Measurements from ENCODE around the gene TNFAIP2. TPM values are rescaled to one million over a fixed set of nuclear protein-coding genes. Genes with fewer than 3 reads are reported as not detected.

The TNFAIP2 gene, protein sequence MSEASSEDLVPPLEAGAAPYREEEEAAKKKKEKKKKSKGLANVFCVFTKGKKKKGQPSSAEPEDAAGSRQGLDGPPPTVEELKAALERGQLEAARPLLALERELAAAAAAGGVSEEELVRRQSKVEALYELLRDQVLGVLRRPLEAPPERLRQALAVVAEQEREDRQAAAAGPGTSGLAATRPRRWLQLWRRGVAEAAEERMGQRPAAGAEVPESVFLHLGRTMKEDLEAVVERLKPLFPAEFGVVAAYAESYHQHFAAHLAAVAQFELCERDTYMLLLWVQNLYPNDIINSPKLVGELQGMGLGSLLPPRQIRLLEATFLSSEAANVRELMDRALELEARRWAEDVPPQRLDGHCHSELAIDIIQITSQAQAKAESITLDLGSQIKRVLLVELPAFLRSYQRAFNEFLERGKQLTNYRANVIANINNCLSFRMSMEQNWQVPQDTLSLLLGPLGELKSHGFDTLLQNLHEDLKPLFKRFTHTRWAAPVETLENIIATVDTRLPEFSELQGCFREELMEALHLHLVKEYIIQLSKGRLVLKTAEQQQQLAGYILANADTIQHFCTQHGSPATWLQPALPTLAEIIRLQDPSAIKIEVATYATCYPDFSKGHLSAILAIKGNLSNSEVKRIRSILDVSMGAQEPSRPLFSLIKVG
- 10 to 100 TPM; 43.6 to 76.5 (median 60.0) TPM for total RNA-seq

DNA sequence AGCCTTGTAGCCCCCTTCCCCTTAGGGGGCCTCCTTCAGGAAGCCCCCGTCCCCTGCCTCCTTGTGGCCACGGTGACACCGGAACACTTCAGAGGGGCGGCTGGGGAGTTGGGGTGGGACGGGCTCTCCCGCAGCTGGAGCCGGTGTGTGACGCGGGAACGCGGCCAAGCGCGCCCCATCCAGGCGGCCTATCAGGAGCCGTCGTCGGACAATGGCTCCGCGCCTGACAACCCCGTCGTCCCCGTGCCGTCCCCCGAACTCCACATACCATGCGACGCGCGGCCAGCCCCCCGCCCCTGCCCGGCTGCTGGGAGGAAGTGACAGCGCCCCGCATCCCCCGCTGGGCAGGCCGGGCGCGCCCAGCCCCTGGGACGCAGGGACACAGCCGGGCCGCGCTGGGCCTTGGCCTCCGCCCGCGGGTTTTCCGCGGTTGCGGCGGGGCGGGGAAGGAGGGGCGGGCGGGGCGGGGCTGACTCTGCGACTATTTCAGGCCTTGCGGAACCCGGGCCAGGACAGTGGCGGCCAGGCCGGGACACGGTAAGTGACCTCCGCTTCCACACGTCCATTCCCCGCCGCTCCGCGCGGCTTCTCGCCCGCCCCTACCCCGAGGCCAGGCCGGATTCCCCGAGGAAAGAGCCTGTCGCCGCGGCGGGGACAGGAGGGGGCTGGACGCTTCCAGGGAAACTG lies at the start of gene TNFAIP2:
Gene TNFAIP2 (plus strand): TSS at position 515 of the 687 bp plus-strand sequence. CDS start 2,997 bp downstream, outside the sequence.
- H3K4me3 ChIP-seq, result peak within 1 kb of the TSS; percentile 68 to 82 (median 74)
- H3K27me3 ChIP-seq, result no peaks in the 10 kb centered on the region
- peaks cover 18 to 42% of the 10 kb centered on the region in 2 donors for H3K4me1 ChIP-seq
- TF ChIP-seq, protein P1, sequence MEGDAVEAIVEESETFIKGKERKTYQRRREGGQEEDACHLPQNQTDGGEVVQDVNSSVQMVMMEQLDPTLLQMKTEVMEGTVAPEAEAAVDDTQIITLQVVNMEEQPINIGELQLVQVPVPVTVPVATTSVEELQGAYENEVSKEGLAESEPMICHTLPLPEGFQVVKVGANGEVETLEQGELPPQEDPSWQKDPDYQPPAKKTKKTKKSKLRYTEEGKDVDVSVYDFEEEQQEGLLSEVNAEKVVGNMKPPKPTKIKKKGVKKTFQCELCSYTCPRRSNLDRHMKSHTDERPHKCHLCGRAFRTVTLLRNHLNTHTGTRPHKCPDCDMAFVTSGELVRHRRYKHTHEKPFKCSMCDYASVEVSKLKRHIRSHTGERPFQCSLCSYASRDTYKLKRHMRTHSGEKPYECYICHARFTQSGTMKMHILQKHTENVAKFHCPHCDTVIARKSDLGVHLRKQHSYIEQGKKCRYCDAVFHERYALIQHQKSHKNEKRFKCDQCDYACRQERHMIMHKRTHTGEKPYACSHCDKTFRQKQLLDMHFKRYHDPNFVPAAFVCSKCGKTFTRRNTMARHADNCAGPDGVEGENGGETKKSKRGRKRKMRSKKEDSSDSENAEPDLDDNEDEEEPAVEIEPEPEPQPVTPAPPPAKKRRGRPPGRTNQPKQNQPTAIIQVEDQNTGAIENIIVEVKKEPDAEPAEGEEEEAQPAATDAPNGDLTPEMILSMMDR (IDR thresholded peaks at IDR 0.05), result no peak
- TF ChIP-seq POLR2AphosphoS5 (IDR thresholded peaks at IDR 0.05), result peak in 2 of 3 donors; percentile 38 to 79
- intact Hi-C loops (cut with DNase I; ENCODE audit: low total_unique reads), result no loop called here
- DNase-seq (ENCODE audit: low spot score in 2 of 2), result no peak
- H3K27ac ChIP-seq, result peak within 1 kb of the TSS; percentile 87 to 95
- no peaks in the 10 kb centered on the region for H3K36me3 ChIP-seq
- H3K9me3 ChIP-seq, result no peaks in the 10 kb centered on the region

DNA sequence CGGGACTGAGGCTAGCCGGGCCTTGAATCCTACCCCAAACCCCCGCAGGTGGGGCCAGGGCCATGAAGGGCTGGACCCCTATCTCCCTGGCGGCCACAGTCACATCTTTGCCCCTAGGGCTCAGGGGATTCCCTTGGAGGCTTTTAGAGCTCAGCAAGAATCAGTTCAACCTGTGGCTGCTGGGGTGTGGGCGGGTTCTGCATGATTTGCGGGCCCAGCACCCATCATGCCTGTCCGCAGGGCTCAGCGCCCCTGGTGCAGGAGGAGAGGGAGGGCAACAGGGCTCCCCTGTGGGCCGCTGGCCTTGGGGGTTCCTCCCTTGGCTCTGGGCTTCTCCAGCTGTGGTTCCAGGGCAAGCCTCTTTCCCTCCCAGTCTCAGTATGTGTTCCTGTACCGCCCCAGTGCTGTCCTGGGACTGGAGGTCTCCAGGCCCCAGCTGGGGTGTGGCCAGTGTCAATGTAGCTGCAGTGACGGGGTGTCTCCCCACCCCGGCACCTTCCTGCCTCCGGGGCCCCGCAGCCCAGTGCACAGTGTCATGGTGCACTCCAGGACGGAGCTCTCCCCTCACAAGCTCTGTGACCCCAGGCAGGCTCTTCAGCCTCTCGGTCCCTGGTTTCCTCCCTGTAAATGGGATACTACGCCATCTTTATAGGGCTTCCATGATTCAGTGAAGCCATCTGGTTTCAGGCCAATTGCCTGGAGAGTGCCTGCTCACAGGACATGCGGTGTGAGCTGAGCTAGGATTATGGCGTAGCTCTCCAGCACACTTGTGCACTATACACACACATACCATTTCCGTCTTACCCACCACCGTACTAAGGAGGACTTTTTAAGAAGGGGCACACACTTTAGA lies 49.2 kb upstream of the TNFAIP2 start:
- Histone ChIP-seq H3K36me3 (no peaks in the 10 kb centered on the region), H3K9me3 (no peaks in the 10 kb centered on the region), H3K27ac (peak overlapping the region in 1 of 2 donors; percentile 80), H3K4me3 (no peak overlapping the region), H3K27me3 (no peaks in the 10 kb centered on the region), H3K4me1 (peaks cover 0 to 6% of the 10 kb centered on the region in 2 donors)
- no peak for DNase-seq (ENCODE audit: low spot score in 2 of 2)
- no peak for TF ChIP-seq POLR2AphosphoS5 (IDR thresholded peaks at IDR 0.05)
- no peak for TF ChIP-seq POLR2A (IDR thresholded peaks at IDR 0.05)
- TF ChIP-seq, protein P1 (IDR thresholded peaks at IDR 0.05), result no peak
- intact Hi-C loops (cut with DNase I; ENCODE audit: low total_unique reads), result no loop called here

DNA sequence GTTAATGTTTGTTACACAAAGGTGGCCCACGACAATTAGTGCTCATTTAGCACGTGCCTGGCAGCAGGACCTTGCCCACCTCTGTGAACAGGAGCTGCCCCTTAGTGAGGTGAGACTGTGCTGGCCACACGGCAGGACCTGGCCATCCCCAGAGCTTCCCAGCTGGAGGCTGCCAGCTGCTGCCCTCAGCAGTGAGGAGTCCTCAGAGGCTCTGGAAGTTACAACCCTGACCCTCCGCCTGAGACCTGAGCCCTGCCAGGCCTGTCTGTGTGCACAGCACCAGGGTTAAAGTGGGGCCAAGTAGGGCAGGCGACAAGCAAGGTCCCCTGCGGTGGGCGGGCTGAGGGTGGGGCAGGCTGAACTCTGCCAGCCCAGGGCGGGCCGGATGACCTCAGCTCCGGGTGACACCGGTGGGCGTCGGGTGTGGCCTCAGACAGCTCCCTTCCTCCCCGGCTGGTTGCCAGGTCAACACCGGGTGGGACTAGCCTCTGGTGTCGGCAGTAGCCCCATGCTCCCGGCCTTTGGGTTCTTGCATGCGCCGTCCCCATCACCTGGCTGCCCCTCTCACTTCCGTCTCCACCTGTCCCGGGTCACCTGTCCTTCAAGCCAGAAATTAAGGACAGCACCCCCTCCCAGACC lies 48.4 kb upstream of the TNFAIP2 start:
- no peak for TF ChIP-seq POLR2A (IDR thresholded peaks at IDR 0.05)
- TF ChIP-seq, protein P1 (IDR thresholded peaks at IDR 0.05), result no peak
- TF ChIP-seq POLR2AphosphoS5 (IDR thresholded peaks at IDR 0.05), result no peak
- peak overlapping the region; percentile 42 to 65 (median 52) for H3K4me3 ChIP-seq
- H3K36me3 ChIP-seq, result no peaks in the 10 kb centered on the region
- intact Hi-C loops (cut with DNase I; ENCODE audit: low total_unique reads), result no loop called here
- no peak for DNase-seq (ENCODE audit: low spot score in 2 of 2)
- no peaks in the 10 kb centered on the region for H3K27me3 ChIP-seq
- H3K4me1 ChIP-seq, result peaks cover 0 to 6% of the 10 kb centered on the region in 2 donors
- no peaks in the 10 kb centered on the region for H3K9me3 ChIP-seq
- H3K27ac ChIP-seq, result peak overlapping the region; percentile 52 to 80

DNA sequence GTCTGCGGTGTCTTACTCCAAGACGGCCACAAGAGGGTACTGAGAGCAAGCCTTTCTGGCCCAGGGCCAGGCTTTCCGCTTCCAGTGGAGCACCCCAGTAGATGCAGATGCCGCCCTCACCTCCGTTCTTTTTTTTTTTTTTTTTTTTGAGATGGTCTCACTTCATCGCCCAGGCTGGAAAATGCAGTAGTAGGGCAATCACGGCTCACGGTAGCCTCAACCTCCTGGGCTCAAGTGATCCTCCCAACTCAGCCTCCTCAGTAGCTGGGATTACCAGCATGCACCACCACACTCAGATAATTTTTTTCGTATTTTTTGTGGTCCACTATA lies 44.9 kb upstream of the TNFAIP2 start:
- DNase-seq (ENCODE audit: low spot score in 2 of 2), result peak; percentile 72 to 84
- Histone ChIP-seq H3K4me1 (peaks cover 0 to 6% of the 10 kb centered on the region in 2 donors), H3K27me3 (no peaks in the 10 kb centered on the region), H3K9me3 (no peaks in the 10 kb centered on the region), H3K36me3 (no peaks in the 10 kb centered on the region), H3K27ac (no peak overlapping the region), H3K4me3 (no peak overlapping the region)
- TF ChIP-seq POLR2AphosphoS5 (IDR thresholded peaks at IDR 0.05) (peak; percentile 43 to 51 (median 45)), POLR2A (IDR thresholded peaks at IDR 0.05) (no peak)
- TF ChIP-seq, protein P1 (IDR thresholded peaks at IDR 0.05), result peak; percentile 61 to 78 (median 77)
- intact Hi-C loops (cut with DNase I; ENCODE audit: low total_unique reads), result no loop called here

Measured in breast epithelium (tissue), 4 donors.